ENCODE results near the gene ZBTB7C.

Gene ZBTB7C

DNA sequence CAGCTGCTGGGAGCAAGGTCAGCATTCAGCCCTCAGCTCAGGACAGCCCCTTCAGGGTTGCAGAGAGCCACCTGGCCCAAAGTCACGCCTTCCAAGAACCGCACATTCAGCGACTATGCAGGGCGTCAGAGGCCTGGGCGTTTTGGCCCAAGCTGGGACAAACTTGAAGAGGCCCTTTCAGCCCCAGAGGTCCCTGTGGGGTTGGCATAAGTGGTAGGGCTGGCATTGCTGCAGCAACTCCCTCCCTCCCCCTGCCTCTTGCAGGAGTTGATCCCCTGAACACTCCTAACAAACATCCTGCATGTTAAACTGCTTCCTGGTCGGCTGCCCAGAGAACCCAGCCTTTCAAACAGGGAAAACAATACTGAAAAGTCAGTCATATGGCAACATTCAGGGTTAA lies 285.9 kb downstream of the ZBTB7C start:
- DNase-seq (ENCODE audit: low read depth): no peak
- no peak overlapping the region for H3K4me3 ChIP-seq (ENCODE audit: low read depth, low read length)
- TF ChIP-seq, protein P1, sequence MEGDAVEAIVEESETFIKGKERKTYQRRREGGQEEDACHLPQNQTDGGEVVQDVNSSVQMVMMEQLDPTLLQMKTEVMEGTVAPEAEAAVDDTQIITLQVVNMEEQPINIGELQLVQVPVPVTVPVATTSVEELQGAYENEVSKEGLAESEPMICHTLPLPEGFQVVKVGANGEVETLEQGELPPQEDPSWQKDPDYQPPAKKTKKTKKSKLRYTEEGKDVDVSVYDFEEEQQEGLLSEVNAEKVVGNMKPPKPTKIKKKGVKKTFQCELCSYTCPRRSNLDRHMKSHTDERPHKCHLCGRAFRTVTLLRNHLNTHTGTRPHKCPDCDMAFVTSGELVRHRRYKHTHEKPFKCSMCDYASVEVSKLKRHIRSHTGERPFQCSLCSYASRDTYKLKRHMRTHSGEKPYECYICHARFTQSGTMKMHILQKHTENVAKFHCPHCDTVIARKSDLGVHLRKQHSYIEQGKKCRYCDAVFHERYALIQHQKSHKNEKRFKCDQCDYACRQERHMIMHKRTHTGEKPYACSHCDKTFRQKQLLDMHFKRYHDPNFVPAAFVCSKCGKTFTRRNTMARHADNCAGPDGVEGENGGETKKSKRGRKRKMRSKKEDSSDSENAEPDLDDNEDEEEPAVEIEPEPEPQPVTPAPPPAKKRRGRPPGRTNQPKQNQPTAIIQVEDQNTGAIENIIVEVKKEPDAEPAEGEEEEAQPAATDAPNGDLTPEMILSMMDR (IDR thresholded peaks at IDR 0.05; ENCODE audit: low read depth, low read length, missing control alignments): no peak

DNA sequence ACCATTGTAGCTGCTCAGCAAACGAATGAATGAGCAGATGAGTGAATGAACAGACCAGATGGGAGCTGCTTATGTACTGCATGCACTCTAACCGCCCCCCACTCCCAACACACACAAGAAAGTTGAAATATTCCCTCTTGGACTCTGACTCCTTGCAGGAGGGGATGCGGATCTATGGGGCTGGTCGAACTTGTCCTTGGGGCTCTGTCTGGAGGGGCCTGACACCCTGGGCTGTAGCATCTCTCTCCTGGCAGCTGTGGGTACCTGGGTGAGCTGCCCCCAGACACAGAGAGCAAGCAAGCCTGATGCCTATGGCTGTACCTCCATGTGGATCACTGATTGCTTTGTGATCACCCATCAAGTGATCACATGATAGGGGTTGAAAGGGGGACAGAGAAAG lies 286.4 kb downstream of the ZBTB7C start:
- no peak for DNase-seq (ENCODE audit: low read depth)
- TF ChIP-seq, protein P1 (IDR thresholded peaks at IDR 0.05; ENCODE audit: low read depth, low read length, missing control alignments): no peak

DNA sequence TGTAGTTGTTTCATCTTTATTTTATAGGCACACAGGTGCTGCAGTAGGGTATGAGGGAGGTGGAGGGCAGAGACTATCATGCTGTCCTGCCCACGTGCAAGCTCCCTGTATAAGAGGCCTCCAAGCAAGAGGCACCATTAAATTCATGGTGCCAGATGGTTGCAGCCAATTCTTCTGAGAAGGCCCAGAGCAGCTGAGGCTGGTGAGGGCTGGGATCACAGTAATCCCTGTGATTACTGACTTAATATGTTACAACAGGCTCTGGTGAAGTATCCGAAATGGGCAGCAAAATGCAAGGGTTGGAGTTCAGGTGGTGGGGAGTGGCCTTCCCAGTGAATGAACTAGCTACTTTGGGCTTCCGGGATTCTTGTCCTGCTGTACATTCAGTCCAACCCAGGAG lies 286.8 kb downstream of the ZBTB7C start:
- no peak overlapping the region for H3K4me3 ChIP-seq (ENCODE audit: low read depth, low read length)
- TF ChIP-seq, protein P1 (IDR thresholded peaks at IDR 0.05; ENCODE audit: low read depth, low read length, missing control alignments): no peak
- no peak for DNase-seq (ENCODE audit: low read depth)

More for the DNA sequence above, 286.4 kb downstream of the ZBTB7C start:
- H3K4me3 ChIP-seq (ENCODE audit: low read depth, low read length): no peak overlapping the region

DNA sequence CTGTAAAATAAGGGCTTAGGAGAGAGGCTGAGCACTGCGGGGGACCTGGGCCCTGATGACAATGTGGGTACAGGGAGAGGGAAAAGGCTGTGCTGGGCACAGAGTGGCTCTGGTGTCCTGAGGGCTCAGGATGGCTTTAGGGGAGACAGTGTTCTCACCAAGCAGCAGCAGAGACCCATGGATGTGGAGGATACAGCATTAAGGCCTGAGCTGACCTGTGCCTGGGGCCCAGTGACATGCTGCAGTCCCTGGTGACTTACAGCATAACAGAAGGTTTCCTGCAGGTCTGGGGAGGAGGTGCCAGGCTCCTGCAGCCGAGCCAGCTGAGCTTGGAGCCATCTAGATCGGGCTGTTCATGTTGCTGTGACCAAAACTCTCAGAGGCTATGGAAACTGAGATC lies 287.4 kb downstream of the ZBTB7C start:
- TF ChIP-seq, protein P1 (IDR thresholded peaks at IDR 0.05; ENCODE audit: low read depth, low read length, missing control alignments): no peak
- no peak overlapping the region for H3K4me3 ChIP-seq (ENCODE audit: low read depth, low read length)
- DNase-seq (ENCODE audit: low read depth): no peak

DNA sequence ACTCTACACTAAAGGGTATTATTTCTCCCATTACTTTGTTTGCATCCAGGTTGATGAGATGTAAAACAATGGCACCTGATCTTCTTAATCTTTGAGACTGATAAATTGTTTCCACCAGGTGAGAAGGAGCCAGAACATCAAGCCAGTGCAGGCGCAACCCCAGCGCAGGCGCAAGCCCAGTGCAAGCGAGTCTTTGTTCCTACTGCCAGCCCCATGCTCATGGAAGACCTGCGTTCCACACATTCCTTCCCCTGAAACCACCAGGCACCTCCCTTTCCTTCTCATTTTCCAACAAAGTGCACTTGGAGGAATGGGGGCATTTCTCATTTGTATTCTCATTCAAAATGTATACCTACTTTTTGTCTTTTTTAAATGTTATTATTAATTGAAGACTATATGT lies 290.0 kb downstream of the ZBTB7C start:
- DNase-seq (ENCODE audit: low read depth): no peak
- TF ChIP-seq, protein P1 (IDR thresholded peaks at IDR 0.05; ENCODE audit: low read depth, low read length, missing control alignments): no peak
- no peak overlapping the region for H3K4me3 ChIP-seq (ENCODE audit: low read depth, low read length)

DNA sequence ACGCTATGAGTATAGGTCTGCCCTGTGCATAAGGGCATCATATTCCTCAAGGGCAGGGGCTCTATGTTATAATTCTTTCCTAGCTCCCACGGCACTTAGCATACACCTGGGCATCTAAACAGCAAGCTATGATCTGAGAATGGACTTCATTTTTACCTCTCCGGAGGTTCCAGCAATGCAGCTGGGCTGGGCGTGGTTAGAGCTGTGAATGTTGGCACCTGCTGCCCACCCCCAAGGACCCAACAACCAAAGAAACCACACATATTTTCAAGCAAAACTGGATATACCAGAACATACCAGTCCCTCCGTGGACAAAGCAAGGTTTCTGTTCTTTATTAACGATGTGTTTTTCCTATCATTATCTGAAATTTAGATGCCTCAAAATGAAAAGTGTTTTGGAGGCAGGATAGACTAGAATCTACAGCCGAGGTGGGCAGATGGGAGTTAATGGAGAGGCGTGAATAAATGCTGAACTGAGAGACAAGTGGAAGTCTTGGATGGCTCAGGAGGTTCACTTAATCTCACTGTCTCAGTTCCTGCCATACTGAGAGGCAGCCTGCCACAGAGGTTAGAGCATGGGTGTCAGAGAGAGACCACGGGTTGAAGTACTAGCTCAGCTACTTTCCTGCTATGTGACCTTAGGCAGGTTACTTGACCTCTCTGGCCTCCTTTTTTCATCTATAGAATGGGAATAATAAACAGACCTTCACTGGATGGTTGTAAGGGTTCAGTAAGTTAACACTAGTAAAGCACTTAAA lies 292.1 kb downstream of the ZBTB7C start:
- no peak for DNase-seq (ENCODE audit: low read depth)
- no peak overlapping the region for H3K4me3 ChIP-seq (ENCODE audit: low read depth, low read length)
- TF ChIP-seq, protein P1 (IDR thresholded peaks at IDR 0.05; ENCODE audit: low read depth, low read length, missing control alignments): no peak

DNA sequence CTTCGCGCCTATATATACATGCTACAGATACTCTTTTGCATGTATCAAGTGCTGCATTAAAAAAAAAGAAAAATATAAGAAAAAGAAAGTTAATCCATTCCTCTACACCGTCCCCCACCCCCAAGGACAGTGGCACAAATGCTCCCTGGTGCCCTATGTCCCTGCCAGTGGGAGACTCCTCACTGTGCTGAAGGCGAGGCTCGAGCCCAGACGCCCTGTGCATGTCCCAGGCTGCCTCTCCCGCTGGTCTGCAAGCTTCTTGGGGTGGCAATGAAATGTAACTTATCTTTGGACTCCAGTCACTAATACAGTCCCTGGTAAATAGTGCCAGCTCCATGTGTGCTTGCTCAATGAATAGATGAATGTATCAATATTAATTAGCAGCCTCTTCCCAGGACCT lies 293.2 kb downstream of the ZBTB7C start:
- no peak for DNase-seq (ENCODE audit: low read depth)
- no peak overlapping the region for H3K4me3 ChIP-seq (ENCODE audit: low read depth, low read length)
- TF ChIP-seq, protein P1 (IDR thresholded peaks at IDR 0.05; ENCODE audit: low read depth, low read length, missing control alignments): no peak
